Measurements from ENCODE around the gene RFX2.

GRCh38 chr19:6059988-6060599, 50.2 kb downstream of the RFX2 start:
- TF ChIP-seq ZNF592 (IDR thresholded peaks at IDR 0.05) = no peak
- no peak for TF ChIP-seq POLR2A (IDR thresholded peaks at IDR 0.05; ENCODE audit: low read depth, low read length)
- no peak for TF ChIP-seq ZZZ3 (IDR thresholded peaks at IDR 0.05; ENCODE audit: control insufficient read depth, insufficient read length, low read depth)
- no peak for TF ChIP-seq RAD21 (IDR thresholded peaks at IDR 0.05; ENCODE audit: insufficient read depth, low read depth, low read length)
- TF ChIP-seq, protein P1, sequence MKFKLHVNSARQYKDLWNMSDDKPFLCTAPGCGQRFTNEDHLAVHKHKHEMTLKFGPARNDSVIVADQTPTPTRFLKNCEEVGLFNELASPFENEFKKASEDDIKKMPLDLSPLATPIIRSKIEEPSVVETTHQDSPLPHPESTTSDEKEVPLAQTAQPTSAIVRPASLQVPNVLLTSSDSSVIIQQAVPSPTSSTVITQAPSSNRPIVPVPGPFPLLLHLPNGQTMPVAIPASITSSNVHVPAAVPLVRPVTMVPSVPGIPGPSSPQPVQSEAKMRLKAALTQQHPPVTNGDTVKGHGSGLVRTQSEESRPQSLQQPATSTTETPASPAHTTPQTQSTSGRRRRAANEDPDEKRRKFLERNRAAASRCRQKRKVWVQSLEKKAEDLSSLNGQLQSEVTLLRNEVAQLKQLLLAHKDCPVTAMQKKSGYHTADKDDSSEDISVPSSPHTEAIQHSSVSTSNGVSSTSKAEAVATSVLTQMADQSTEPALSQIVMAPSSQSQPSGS (IDR thresholded peaks at IDR 0.05; ENCODE audit: low read length) = no peak
